Hepatocyte (in vitro differentiated cells): Measurements from ENCODE around the gene HFE.

Experiments used
- CTCF ChIP-seq: fragments of 200-600 bp; sonication (generic); IDR thresholded peaks from 2 replicates; pipeline ENCODE4 v1.5.1; 2016; ENCODE audit warnings: antibody characterized with exemption, mild to moderate bottlenecking; ENCODE audit not compliant: poor library complexity
- EZH2 ChIP-seq: fragments of 200-600 bp; sonication (generic); IDR thresholded peaks from 2 replicates; pipeline ENCODE4 v1.6.1; 2016; ENCODE audit warnings: antibody characterized with exemption, mild to moderate bottlenecking, borderline replicate concordance
- EZH2phosphoT487 ChIP-seq: fragments of 200-600 bp; sonication (generic); IDR thresholded peaks from one replicate; pipeline ENCODE4 v1.6.1; 2018; ENCODE audit warnings: antibody characterized with exemption, mild to moderate bottlenecking, low read depth, moderate library complexity; ENCODE audit not compliant: unreplicated experiment, severe bottlenecking

- TF ChIP-seq CTCF (no peak), EZH2 (no peak), EZH2phosphoT487 (no peak)
These were observed 49.1 kb downstream of the HFE start for GRCh38 chr6:26136321-26136720.
